ENCODE results near the gene PLPPR1. TPM values are rescaled to one million over a fixed set of nuclear protein-coding genes. Genes with fewer than 3 reads are reported as not detected.

The PLPPR1 gene
- total and polyA plus RNA-seq, 2 of the 13 experiments (the other 11 are each of a cell fraction or from before 2014, with no cell fraction given), result 16.0 to 84.7 TPM

DNA sequence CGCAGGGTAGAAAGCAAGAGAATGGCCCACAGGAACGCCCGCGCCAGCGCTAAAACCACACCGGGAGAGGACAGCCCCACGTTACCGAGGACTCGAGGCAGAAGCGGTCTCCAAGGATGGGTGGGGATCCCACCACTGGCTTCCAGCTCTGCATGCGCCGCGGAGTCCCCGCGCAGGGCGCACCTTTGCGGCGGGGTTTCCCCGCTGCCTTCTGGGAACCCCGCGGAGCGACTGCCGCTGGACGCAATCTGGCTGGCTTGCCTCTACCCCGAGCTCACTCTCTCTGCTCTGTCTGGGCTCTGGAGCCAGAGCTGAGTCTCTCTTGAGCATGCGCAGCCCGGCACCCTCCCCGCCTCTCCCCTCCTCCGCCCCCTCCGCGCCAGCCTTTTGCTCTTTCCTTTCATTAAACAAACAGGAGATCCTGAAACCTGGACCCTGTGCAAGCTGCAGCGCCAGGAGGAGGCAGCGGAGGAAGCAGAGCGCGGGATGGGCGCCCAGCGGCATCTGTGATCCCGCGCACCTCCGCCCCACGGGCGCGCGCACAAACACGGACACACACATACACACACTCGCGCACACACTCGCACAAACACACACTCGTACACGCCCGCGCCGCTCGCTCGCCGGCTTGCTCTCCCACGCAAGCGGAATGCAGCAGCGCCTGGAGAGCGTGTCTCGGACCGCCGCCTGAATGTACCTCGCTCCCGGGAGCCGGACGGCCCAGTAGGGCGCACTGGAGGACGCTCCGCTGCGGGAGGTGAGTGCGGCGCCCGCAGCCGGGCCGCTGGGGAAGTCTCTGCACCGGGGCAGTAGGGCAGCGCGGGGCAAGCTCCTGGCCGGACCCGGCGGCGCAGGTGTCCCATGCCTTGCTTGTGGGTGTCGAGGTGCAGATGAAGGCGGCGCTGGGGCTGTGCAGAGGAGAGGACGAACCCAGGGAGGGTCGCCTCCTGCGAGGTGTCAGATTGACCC, at the start of gene PLPPR1 (continued):
- TF ChIP-seq, protein P1, sequence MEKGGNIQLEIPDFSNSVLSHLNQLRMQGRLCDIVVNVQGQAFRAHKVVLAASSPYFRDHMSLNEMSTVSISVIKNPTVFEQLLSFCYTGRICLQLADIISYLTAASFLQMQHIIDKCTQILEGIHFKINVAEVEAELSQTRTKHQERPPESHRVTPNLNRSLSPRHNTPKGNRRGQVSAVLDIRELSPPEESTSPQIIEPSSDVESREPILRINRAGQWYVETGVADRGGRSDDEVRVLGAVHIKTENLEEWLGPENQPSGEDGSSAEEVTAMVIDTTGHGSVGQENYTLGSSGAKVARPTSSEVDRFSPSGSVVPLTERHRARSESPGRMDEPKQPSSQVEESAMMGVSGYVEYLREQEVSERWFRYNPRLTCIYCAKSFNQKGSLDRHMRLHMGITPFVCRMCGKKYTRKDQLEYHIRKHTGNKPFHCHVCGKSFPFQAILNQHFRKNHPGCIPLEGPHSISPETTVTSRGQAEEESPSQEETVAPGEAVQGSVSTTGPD (CRISPR knock-in tag; IDR thresholded peaks at IDR 0.05), result peak; percentile 78; the same call in 1 of the 2 replicates
- TF ChIP-seq ZNF569 (CRISPR knock-in tag; IDR thresholded peaks at IDR 0.05; ENCODE audit: borderline replicate concordance), result no peak
- no peak for TF ChIP-seq AKAP8 (CRISPR knock-in tag; IDR thresholded peaks at IDR 0.05)
- peak; percentile 42; the same call in 1 of the 2 replicates for TF ChIP-seq ZFP82 (CRISPR knock-in tag; IDR thresholded peaks at IDR 0.05; ENCODE audit: borderline replicate concordance)
- TF ChIP-seq GABPB1 (CRISPR knock-in tag; IDR thresholded peaks at IDR 0.05), result peak; percentile 65; the same call in 1 of the 2 replicates
- TF ChIP-seq, protein P2, sequence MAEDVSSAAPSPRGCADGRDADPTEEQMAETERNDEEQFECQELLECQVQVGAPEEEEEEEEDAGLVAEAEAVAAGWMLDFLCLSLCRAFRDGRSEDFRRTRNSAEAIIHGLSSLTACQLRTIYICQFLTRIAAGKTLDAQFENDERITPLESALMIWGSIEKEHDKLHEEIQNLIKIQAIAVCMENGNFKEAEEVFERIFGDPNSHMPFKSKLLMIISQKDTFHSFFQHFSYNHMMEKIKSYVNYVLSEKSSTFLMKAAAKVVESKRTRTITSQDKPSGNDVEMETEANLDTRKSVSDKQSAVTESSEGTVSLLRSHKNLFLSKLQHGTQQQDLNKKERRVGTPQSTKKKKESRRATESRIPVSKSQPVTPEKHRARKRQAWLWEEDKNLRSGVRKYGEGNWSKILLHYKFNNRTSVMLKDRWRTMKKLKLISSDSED (CRISPR knock-in tag; IDR thresholded peaks at IDR 0.05), result no peak
- TF ChIP-seq, protein P3, sequence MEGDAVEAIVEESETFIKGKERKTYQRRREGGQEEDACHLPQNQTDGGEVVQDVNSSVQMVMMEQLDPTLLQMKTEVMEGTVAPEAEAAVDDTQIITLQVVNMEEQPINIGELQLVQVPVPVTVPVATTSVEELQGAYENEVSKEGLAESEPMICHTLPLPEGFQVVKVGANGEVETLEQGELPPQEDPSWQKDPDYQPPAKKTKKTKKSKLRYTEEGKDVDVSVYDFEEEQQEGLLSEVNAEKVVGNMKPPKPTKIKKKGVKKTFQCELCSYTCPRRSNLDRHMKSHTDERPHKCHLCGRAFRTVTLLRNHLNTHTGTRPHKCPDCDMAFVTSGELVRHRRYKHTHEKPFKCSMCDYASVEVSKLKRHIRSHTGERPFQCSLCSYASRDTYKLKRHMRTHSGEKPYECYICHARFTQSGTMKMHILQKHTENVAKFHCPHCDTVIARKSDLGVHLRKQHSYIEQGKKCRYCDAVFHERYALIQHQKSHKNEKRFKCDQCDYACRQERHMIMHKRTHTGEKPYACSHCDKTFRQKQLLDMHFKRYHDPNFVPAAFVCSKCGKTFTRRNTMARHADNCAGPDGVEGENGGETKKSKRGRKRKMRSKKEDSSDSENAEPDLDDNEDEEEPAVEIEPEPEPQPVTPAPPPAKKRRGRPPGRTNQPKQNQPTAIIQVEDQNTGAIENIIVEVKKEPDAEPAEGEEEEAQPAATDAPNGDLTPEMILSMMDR (CRISPR knock-in tag; IDR thresholded peaks at IDR 0.05), result peak; percentile 54
- TF ChIP-seq, protein P4, sequence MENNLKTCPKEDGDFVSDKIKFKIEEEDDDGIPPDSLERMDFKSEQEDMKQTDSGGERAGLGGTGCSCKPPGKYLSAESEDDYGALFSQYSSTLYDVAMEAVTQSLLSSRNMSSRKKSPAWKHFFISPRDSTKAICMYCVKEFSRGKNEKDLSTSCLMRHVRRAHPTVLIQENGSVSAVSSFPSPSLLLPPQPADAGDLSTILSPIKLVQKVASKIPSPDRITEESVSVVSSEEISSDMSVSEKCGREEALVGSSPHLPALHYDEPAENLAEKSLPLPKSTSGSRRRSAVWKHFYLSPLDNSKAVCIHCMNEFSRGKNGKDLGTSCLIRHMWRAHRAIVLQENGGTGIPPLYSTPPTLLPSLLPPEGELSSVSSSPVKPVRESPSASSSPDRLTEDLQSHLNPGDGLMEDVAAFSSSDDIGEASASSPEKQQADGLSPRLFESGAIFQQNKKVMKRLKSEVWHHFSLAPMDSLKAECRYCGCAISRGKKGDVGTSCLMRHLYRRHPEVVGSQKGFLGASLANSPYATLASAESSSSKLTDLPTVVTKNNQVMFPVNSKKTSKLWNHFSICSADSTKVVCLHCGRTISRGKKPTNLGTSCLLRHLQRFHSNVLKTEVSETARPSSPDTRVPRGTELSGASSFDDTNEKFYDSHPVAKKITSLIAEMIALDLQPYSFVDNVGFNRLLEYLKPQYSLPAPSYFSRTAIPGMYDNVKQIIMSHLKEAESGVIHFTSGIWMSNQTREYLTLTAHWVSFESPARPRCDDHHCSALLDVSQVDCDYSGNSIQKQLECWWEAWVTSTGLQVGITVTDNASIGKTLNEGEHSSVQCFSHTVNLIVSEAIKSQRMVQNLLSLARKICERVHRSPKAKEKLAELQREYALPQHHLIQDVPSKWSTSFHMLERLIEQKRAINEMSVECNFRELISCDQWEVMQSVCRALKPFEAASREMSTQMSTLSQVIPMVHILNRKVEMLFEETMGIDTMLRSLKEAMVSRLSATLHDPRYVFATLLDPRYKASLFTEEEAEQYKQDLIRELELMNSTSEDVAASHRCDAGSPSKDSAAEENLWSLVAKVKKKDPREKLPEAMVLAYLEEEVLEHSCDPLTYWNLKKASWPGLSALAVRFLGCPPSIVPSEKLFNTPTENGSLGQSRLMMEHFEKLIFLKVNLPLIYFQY (CRISPR knock-in tag; IDR thresholded peaks at IDR 0.05; ENCODE audit: borderline replicate concordance), result 0 out of 2 replicates have a peak, but pooled peaks have one; percentile 18
- TF ChIP-seq, protein P5, sequence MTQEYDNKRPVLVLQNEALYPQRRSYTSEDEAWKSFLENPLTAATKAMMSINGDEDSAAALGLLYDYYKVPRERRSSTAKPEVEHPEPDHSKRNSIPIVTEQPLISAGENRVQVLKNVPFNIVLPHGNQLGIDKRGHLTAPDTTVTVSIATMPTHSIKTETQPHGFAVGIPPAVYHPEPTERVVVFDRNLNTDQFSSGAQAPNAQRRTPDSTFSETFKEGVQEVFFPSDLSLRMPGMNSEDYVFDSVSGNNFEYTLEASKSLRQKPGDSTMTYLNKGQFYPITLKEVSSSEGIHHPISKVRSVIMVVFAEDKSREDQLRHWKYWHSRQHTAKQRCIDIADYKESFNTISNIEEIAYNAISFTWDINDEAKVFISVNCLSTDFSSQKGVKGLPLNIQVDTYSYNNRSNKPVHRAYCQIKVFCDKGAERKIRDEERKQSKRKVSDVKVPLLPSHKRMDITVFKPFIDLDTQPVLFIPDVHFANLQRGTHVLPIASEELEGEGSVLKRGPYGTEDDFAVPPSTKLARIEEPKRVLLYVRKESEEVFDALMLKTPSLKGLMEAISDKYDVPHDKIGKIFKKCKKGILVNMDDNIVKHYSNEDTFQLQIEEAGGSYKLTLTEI (CRISPR knock-in tag; conservative IDR thresholded peaks at IDR 0.05), result no peak
- TF ChIP-seq ZNF496 (CRISPR knock-in tag; IDR thresholded peaks at IDR 0.05; ENCODE audit: insufficient replicate concordance), result no peak
- TF ChIP-seq ZNF761 (CRISPR knock-in tag; conservative IDR thresholded peaks at IDR 0.05), result peak; percentile 67
- peak; percentile 65; the same call in 1 of the 2 replicates for TF ChIP-seq ZFP90 (CRISPR knock-in tag; IDR thresholded peaks at IDR 0.05; ENCODE audit: borderline replicate concordance)
- TF ChIP-seq ZNF629 (CRISPR knock-in tag; conservative IDR thresholded peaks at IDR 0.05), result no peak
- peak; percentile 39; the same call in 1 of the 2 replicates for TF ChIP-seq ZNF205 (CRISPR knock-in tag; IDR thresholded peaks at IDR 0.05)
- no peak for TF ChIP-seq NFE2L2 (IDR thresholded peaks at IDR 0.05; ENCODE audit: low read length)
